PC-3 (cell line): ENCODE data around the gene CENPH. TPM values are rescaled to one million over a fixed set of nuclear protein-coding genes. Genes with fewer than 3 reads are reported as not detected.
"Not testable (repeated sequence)": the region's sequence is repeated elsewhere in the genome, so short reads cannot be mapped to it uniquely, and the experiment has no call there.

Experiments
- ATAC-seq: fragments of 200-7000 bp; cut with Tn5 transposase; 2 replicates; pipeline ENCODE4 v1.9.1; 2020; ENCODE audit warnings: mild to moderate bottlenecking, moderate library complexity
- BruUV-seq: library from RNA; stranded (reverse); fragments of 400-500 nt; replicated peaks from 2 replicates; lab custom pipeline; 2021; lab: Mats Ljungman, UMichigan
- CTCF ChIA-PET: fragments of 300-600 bp; sonication (Branson Sonifier 250); formaldehyde crosslinking; loops from one replicate; lab custom pipeline; 2022; ENCODE audit warnings: antibody characterized with exemption; lab: Charles Lee
- POLR2A ChIA-PET: fragments of 300-600 bp; sonication (Branson Sonifier 250); formaldehyde crosslinking; loops from one replicate; lab custom pipeline; 2022; ENCODE audit warnings: antibody characterized with exemption; ENCODE audit not compliant: unreplicated experiment; lab: Charles Lee
- DNase-seq: peaks from one replicate; pipeline ENCODE4 v3.0.0-alpha.2; 2015
- H2AFZ ChIP-seq: fragments of 300-600 bp; sonication (generic); 2 replicates; pipeline ENCODE4 v1.6.0; 2016; ENCODE audit warnings: antibody characterized with exemption, low read length
- H3F3A ChIP-seq: fragments of 300-600 bp; sonication (generic); one replicate; pipeline ENCODE4 v1.6.0; 2017; ENCODE audit warnings: antibody characterized with exemption, low read length, control low read depth, mild to moderate bottlenecking; ENCODE audit not compliant: unreplicated experiment
- H3K27ac ChIP-seq: fragments of 300-600 bp; sonication (generic); 2 replicates; pipeline ENCODE4 v1.5.1; 2016; ENCODE audit warnings: mild to moderate bottlenecking, low read length
- H3K27me3 ChIP-seq: fragments of 300-600 bp; sonication (generic); 2 replicates; pipeline ENCODE4 v1.6.1; 2016; ENCODE audit warnings: low read length, mixed read lengths
- H3K36me3 ChIP-seq: fragments of 300-600 bp; sonication (generic); 2 replicates; pipeline ENCODE4 v1.6.1; 2016; ENCODE audit warnings: low read depth, mixed run types, low read length, mixed read lengths
- H3K4me1 ChIP-seq: fragments of 300-600 bp; sonication (generic); 2 replicates; pipeline ENCODE4 v1.5.1; 2016; ENCODE audit warnings: low read length; ENCODE audit not compliant: insufficient read depth
- H3K4me2 ChIP-seq: fragments of 300-600 bp; sonication (generic); 2 replicates; pipeline ENCODE4 v1.6.0; 2016; ENCODE audit warnings: low read length
- H3K4me3 ChIP-seq: fragments of 300-600 bp; sonication (generic); 2 replicates; pipeline ENCODE4 v1.5.1; 2016; ENCODE audit warnings: mild to moderate bottlenecking, low read length, mixed read lengths
- H3K79me2 ChIP-seq: fragments of 300-600 bp; sonication (generic); 2 replicates; pipeline ENCODE4 v1.6.1; 2017; ENCODE audit warnings: low read length, mixed read lengths
- H3K9ac ChIP-seq: fragments of 300-600 bp; sonication (generic); 2 replicates; pipeline ENCODE4 v1.6.0; 2016; ENCODE audit warnings: mild to moderate bottlenecking, low read length
- H3K9me2 ChIP-seq: fragments of 300-600 bp; sonication (generic); replicated peaks from 2 replicates; pipeline ENCODE4 v1.6.1; 2016; ENCODE audit warnings: mixed run types, low read length, mixed read lengths
- H3K9me3 ChIP-seq: fragments of 300-600 bp; sonication (generic); 2 replicates; pipeline ENCODE4 v1.6.1; 2016; ENCODE audit warnings: low read length, mixed read lengths
- H4K20me1 ChIP-seq: fragments of 300-600 bp; sonication (generic); 2 replicates; pipeline ENCODE4 v1.6.1; 2016; ENCODE audit warnings: low read length, mixed read lengths
- EZH2 ChIP-seq: fragments of 300-600 bp; sonication (generic); IDR thresholded peaks from one replicate; pipeline ENCODE4 v1.6.1; 2017; ENCODE audit warnings: antibody characterized with exemption, mild to moderate bottlenecking, low read length; ENCODE audit not compliant: unreplicated experiment
- EZH2phosphoT487 ChIP-seq: fragments of 300-600 bp; sonication (generic); IDR thresholded peaks from 2 replicates; pipeline ENCODE4 v1.6.1; 2018; ENCODE audit warnings: mild to moderate bottlenecking, antibody characterized with exemption, low read length, borderline replicate concordance
- intact Hi-C: fragments of 100-400 bp; cut with micrococcal nuclease; formaldehyde crosslinking; loops from 2 replicates; pipeline ENCODE4 v1.9.0; 2023
- total RNA-seq: library from RNA; depleted of rRNA; stranded (reverse); fragments of >200 nt; gene quantifications from 2 replicates; pipeline ENCODE4 v1.2.3, GENCODE V29; 2014; rRNA removed
- TF ChIP-seq, protein P1 (sequence below): fragments of 300-600 bp; sonication (generic); conservative IDR thresholded peaks from 2 replicates; pipeline ENCODE4 v1.5.1; 2017; ENCODE audit warnings: antibody characterized with exemption, low read depth, mild to moderate bottlenecking, low read length

CENPH gene
- total RNA-seq, 1 experiment from 2014 or later = 27.8 TPM

- intact Hi-C loops = no loop called here
These were observed 63.1 kb downstream of the CENPH start for GRCh38 chr5:69252437-69252836.

GRCh38 chr5:69255940-69256339, 66.6 kb downstream of the CENPH start:
- H2AFZ ChIP-seq, BruUV-seq, CTCF ChIA-PET, H3K9me3 ChIP-seq, H3K79me2 ChIP-seq, H3F3A ChIP-seq, ATAC-seq, H3K4me1 ChIP-seq, H3K9me2 ChIP-seq, DNase-seq, H3K9ac ChIP-seq, H3K27me3 ChIP-seq, H3K27ac ChIP-seq, POLR2A ChIA-PET, H3K4me3 ChIP-seq, H4K20me1 ChIP-seq, intact Hi-C loops, H3K4me2 ChIP-seq: not testable (repeated sequence)
- H3K36me3 ChIP-seq = peaks cover 12% of the 10 kb centered on the region; the same call in 1 of the 2 replicates

More at GRCh38 chr5:69252437-69252836, 63.1 kb downstream of the CENPH start:
- Histone ChIP-seq H3K9me3 (no peaks in the 10 kb centered on the region), H3K9me2 (no peaks in the 10 kb centered on the region), H3K4me2 (no peak overlapping the region), H3K27ac (no peak overlapping the region), H3F3A (no peaks in the 10 kb centered on the region), H2AFZ (no peak overlapping the region), H3K79me2 (peaks cover 32% of the 10 kb centered on the region), H3K4me1 (no peaks in the 10 kb centered on the region), H4K20me1 (no peaks in the 10 kb centered on the region), H3K27me3 (no peaks in the 10 kb centered on the region), H3K4me3 (no peak overlapping the region), H3K9ac (no peak overlapping the region), H3K36me3 (peaks cover 1% of the 10 kb centered on the region; the same call in 1 of the 2 replicates)
- DNase-seq = no peak
- POLR2A ChIA-PET = no interaction called here
- no peak for ATAC-seq
- CTCF ChIA-PET = no interaction called here
- TF ChIP-seq EZH2phosphoT487 = no peak
- TF ChIP-seq, protein P1, sequence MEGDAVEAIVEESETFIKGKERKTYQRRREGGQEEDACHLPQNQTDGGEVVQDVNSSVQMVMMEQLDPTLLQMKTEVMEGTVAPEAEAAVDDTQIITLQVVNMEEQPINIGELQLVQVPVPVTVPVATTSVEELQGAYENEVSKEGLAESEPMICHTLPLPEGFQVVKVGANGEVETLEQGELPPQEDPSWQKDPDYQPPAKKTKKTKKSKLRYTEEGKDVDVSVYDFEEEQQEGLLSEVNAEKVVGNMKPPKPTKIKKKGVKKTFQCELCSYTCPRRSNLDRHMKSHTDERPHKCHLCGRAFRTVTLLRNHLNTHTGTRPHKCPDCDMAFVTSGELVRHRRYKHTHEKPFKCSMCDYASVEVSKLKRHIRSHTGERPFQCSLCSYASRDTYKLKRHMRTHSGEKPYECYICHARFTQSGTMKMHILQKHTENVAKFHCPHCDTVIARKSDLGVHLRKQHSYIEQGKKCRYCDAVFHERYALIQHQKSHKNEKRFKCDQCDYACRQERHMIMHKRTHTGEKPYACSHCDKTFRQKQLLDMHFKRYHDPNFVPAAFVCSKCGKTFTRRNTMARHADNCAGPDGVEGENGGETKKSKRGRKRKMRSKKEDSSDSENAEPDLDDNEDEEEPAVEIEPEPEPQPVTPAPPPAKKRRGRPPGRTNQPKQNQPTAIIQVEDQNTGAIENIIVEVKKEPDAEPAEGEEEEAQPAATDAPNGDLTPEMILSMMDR = no peak
- BruUV-seq = no TSS peak

- Histone ChIP-seq H3K27me3 (no peaks in the 10 kb centered on the region), H3K4me3 (no peak overlapping the region), H3K4me2 (no peak overlapping the region), H4K20me1 (no peaks in the 10 kb centered on the region), H3K27ac (no peak overlapping the region), H3K9ac (no peak overlapping the region), H3K36me3 (peaks cover 12% of the 10 kb centered on the region; the same call in 1 of the 2 replicates), H3K79me2 (no peaks in the 10 kb centered on the region), H3K9me3 (no peaks in the 10 kb centered on the region), H3F3A (no peaks in the 10 kb centered on the region), H3K4me1 (no peaks in the 10 kb centered on the region; the same call in none of the 2 replicates), H3K9me2 (no peaks in the 10 kb centered on the region), H2AFZ (no peak overlapping the region)
- BruUV-seq = no TSS peak
- ChIA-PET CTCF (no interaction called here), POLR2A (no interaction called here)
- TF ChIP-seq EZH2 (no peak), EZH2phosphoT487 (no peak)
- TF ChIP-seq, protein P1 = no peak
- no peak for ATAC-seq
- no peak for DNase-seq
- intact Hi-C loops = no loop called here
These were observed 68.2 kb downstream of the CENPH start for GRCh38 chr5:69257577-69257976.

Other genes with a start within 250 kb of the CENPH start
- 54.7 and 55.3 TPM in 2 replicates for gene SLC30A5, start 95.6 kb upstream of the CENPH start, total RNA-seq
- 134 and 185 TPM in 2 replicates for gene CCNB1, start 22.4 kb upstream of the CENPH start, total RNA-seq
- gene CDK7, start 45.3 kb downstream of the CENPH start, total RNA-seq = 19.9 and 26.6 TPM in 2 replicates
- 4.4 and 4.7 TPM in 2 replicates for gene CCDC125, start 143.2 kb downstream of the CENPH start, total RNA-seq
- 25.3 and 37.4 TPM in 2 replicates for gene AK6, start 179.9 kb downstream of the CENPH start, total RNA-seq
- gene TAF9, start 179.9 kb downstream of the CENPH start, total RNA-seq = 61.3 and 61.6 TPM in 2 replicates
- 13.5 TPM in 2 replicates for gene RAD17, start 180.2 kb downstream of the CENPH start, total RNA-seq
- 12.5 and 15.4 TPM in 2 replicates for gene MARVELD2, start 225.5 kb downstream of the CENPH start, total RNA-seq